GM12872 (cell line): ENCODE data around the gene CABP2.

Experiments used
- TF ChIP-seq, protein P1 (sequence below): IDR thresholded peaks from 3 replicates; pipeline ENCODE4 v1.5.1; 2011; ENCODE audit warnings: low read depth, mild to moderate bottlenecking, low read length, moderate library complexity; ENCODE audit not compliant: insufficient read depth

The CABP2 gene

DNA sequence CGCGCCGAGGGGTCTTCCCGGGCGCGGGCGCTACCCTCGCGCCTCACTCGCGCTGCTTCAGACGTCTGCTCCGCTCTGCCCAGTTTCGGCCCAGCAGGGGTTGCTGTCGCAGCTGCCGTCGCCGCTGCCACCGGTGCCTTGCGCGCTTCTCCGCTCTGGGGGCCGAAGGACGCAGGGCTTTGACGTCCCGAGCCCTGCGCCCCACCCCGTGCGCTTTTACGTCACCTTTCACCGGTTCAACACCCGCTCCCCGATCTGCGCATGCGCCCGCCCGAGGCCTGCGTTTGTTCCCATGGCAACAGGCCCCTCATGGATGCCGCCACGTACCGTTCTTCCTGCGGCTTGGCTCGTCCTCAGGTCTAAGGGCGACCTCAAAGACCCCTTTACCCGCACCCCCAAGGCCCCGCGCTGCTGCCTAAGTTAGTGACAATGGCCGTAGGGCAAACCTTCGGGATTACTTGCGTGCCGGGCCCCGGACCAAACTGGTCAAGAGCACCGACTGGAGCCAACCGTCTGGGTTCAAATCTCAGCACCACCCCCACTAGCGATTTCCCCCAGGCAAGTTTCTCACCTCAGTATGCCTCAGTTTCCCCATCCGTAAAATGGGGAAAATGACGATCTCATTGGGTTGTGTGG, 14.6 kb downstream of the CABP2 start:
- TF ChIP-seq, protein P1, sequence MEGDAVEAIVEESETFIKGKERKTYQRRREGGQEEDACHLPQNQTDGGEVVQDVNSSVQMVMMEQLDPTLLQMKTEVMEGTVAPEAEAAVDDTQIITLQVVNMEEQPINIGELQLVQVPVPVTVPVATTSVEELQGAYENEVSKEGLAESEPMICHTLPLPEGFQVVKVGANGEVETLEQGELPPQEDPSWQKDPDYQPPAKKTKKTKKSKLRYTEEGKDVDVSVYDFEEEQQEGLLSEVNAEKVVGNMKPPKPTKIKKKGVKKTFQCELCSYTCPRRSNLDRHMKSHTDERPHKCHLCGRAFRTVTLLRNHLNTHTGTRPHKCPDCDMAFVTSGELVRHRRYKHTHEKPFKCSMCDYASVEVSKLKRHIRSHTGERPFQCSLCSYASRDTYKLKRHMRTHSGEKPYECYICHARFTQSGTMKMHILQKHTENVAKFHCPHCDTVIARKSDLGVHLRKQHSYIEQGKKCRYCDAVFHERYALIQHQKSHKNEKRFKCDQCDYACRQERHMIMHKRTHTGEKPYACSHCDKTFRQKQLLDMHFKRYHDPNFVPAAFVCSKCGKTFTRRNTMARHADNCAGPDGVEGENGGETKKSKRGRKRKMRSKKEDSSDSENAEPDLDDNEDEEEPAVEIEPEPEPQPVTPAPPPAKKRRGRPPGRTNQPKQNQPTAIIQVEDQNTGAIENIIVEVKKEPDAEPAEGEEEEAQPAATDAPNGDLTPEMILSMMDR: no peak

DNA sequence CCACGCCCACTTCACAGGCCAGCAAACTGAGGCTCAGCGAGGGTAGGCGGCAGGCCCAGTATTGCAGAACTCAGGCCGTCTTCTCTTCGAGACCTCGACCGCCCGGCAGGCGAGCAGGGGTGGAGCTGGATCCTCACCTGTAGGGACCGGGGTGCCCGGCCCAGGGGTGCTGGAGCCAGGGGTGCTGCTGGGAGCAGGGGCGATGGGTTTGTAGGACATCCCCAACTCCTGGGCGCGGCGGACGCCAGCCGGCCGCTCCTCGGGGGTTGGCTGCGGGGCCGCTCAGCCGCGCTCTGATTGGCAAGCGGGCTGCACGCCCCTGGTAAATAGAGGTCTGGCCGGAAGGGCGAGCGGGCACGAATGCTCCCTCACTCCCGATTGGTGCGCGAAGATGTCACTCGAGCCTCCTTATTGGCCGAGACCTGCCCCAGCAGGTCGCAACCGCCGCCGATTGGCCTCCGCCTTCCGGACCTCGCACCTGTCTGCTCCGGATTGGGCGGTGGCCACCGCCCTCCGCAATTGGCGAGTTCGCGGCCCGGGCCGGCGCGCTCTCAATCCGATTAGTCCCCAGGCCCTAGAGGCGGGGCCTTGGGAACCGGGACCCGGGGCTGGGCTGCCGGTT, 15.3 kb downstream of the CABP2 start, which contains the start of gene CDK2AP2:
TSS of gene CDK2AP2 (minus strand) at position 299 of the 622 bp plus-strand sequence. CDS start at position 219, 80 bp downstream.
- TF ChIP-seq, protein P1: no peak

DNA sequence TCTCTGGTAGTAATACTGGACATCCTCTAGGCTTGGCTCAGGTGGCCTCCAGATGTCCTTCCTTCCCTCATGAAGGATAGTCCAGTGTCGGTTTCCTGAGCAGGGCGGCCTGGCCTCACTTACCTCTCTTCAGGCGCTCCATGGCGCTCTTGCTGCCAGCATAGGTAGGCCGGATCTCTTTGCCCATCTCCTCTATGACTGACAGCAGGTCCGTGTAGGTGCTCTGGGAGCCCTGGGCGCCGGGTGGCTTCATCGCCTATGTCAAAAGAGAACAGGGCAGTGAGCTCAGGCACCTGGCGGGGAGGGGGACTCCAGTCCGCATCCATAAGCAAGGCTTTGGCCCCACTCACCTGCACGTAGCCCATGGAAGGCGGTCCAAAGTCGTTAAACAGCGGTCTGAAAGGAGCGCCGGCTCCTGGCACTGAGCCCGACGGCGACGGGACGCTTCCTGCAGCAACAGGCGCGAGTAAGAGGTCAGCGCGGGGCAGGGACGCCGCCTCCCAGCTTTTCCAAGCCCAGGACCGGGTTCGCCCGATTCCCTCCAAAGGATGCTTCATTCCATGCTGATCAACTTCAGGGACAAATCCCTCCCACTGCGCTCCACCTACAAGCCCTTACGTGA, 15.9 kb downstream of the CABP2 start:
- TF ChIP-seq, protein P1: no peak

DNA sequence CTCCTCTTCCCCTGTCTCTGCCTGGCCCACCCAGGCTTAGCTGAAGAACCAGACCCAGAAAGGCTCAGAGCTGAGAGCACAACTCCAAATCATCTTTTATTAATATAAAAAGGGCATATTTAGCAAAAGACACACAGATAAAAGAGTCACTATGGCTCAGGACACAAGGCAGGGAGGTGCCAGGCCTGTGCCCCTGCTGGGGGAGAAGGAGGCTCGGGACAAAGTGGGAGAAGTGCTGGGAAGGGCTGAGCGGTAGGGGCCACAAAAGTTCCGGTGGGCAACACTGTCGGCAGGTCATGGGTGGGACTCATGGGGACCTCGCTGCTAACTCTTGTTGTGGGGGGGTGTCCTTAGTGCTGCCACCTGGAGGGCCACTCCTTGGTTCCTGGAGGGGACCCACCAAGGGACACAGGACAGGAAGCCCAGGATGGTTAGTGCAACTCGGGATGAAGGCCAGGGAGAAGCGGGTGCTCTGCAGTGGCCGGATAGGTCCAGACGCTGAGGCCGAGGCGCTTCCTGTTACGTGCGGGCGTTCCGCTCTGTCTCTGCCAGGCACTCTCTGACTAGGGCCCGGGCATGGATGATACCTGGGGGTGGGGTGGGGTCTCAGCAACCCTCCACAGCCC, 16.7 kb downstream of the CABP2 start:
- TF ChIP-seq, protein P1: no peak

DNA sequence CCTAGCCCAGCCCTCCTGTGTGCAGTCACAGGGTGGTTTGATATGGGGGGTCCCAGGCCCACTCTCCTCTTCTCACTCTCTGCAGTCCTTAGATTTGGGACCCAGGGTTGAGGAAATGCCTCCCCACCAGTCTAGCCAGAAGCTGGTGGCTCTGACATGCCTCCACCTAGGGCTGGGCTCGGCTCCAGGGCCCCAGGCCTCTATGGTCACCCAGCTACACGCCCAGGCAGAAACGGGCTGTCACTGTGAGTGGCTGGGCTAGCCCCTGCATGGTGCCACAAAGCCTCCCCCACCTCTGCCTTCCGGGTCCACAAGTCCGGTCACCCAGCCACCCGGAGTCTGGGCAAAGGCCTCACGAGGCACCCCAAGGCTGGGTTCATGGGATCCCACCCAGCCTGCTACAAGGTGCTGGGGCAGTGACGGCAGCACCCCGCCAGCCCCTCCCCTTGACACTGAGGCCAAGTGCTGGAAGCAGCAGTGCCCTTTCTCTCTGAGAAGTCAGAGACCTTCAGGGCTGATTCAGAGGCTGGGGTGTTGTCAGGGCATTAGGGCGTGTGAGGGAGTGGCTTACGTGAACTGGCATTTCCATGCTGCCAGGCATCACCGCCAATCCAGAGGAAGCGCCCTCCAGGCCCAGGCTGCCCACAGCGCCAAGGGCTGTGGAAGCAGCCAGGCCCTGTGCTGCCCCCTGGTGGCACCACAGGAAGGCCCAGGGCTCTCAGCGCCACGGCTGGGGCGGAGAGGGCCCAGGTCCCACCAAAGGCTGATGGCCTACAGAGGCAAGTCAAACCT, 17.4 kb downstream of the CABP2 start:
- TF ChIP-seq, protein P1: peak; percentile 97

DNA sequence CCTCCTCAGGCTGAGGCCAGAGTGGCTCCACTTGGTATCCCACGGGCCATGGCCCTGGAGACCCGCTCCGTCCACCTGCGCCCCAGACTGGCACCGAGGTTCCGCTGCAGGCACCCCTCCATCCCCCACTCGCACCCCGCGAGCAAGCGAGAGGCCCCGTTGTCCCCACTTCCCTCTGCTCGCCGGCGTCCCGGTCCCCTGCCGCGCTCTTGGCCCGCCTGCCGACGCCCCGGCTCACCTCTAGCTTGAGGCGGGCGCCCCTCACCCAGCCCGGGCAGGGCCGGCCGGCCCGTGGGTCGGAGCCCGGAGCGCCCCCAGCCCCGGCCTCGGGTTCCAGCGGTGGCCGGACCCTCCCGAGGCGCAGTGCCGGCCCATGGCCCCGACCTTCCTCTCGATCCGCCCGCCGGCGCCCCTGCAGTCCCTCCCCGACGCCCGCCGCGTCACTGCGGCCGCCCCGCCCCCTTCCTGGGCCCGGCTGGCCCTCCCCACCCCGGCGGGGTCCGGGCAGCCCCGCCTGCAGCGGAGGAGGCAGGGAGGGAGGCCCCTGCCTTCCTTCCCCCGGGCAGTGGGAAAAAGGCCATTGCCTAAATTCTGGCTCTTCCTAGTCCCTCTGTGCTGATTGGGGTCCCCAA, 18.2 kb downstream of the CABP2 start, which contains the start of gene PITPNM1:
TSS of gene PITPNM1 (minus strand) at position 414 of the 632 bp plus-strand sequence. CDS start 1,183 bp downstream, outside the sequence.
- TF ChIP-seq, protein P1: no peak
